Measurements from ENCODE around the gene STMN3. TPM values are rescaled to one million over a fixed set of nuclear protein-coding genes. Genes with fewer than 3 reads are reported as not detected.
"Not testable (repeated sequence)": the region's sequence is repeated elsewhere in the genome, so short reads cannot be mapped to it uniquely, and the experiment has no call there.

STMN3 gene
- total RNA-seq, 2 donors from 2014 or later, result 5.7 to 10.1 TPM

GRCh38 chr20:63639093-63639975, 13.9 kb downstream of the STMN3 start:
- H3K4me3 ChIP-seq, result peak overlapping the region in 1 of 2 donors; percentile 41
- TF ChIP-seq, protein P1, sequence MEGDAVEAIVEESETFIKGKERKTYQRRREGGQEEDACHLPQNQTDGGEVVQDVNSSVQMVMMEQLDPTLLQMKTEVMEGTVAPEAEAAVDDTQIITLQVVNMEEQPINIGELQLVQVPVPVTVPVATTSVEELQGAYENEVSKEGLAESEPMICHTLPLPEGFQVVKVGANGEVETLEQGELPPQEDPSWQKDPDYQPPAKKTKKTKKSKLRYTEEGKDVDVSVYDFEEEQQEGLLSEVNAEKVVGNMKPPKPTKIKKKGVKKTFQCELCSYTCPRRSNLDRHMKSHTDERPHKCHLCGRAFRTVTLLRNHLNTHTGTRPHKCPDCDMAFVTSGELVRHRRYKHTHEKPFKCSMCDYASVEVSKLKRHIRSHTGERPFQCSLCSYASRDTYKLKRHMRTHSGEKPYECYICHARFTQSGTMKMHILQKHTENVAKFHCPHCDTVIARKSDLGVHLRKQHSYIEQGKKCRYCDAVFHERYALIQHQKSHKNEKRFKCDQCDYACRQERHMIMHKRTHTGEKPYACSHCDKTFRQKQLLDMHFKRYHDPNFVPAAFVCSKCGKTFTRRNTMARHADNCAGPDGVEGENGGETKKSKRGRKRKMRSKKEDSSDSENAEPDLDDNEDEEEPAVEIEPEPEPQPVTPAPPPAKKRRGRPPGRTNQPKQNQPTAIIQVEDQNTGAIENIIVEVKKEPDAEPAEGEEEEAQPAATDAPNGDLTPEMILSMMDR (IDR thresholded peaks at IDR 0.05), result no peak
- H3K27me3 ChIP-seq, result no peaks in the 10 kb centered on the region
- H3K9me3 ChIP-seq, result no peaks in the 10 kb centered on the region
- DNase-seq (ENCODE audit: low spot score), result no peak
- peak overlapping the region; percentile 62 to 67 for H3K27ac ChIP-seq
- peaks cover 0 to 23% of the 10 kb centered on the region in 2 donors for H3K4me1 ChIP-seq
- no peaks in the 10 kb centered on the region for H3K36me3 ChIP-seq

- TF ChIP-seq, protein P1 (IDR thresholded peaks at IDR 0.05), result no peak
Observed at GRCh38 chr20:63636752-63637628, 16.2 kb downstream of the STMN3 start.

DNA sequence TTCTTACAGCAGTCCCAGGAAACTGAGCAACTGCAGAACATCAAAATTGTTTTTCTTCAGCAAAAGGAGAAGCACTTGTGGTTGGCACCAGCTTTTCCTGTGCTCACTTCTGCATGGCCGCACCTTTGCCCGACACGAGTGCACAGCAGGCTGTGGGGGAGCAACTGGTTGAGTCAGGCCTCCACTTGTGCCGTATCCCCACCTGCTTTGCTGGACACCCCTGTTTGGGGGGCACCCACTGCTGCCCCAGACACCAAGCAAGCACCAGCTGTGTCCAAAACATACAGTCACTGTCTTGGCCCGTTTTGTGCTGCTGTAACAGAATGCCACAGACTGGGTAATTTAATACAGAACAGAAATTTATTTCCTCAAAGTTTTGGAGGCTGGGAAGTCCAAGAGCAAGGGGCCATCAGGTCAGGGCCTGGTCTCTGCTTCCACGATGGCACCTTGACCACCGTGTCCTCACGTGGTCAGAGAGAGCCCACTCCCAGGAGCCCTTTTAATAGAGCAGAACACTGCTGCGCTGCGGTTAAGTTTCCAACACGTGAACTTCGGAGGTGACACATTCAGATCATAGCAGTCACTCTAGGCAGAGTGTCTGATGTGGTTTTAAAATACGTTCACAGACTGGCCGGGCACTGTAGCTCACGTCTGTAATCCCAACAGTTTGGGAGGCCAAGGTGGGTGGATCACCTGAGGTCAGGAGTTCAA, 17.6 kb downstream of the STMN3 start:
- TF ChIP-seq, protein P1 (IDR thresholded peaks at IDR 0.05), result no peak
- no peak overlapping the region for H3K27ac ChIP-seq
- no peaks in the 10 kb centered on the region for H3K36me3 ChIP-seq
- DNase-seq (ENCODE audit: low spot score), result no peak
- H3K9me3 ChIP-seq, result no peaks in the 10 kb centered on the region
- H3K4me1 ChIP-seq, result peaks cover 0 to 16% of the 10 kb centered on the region in 2 donors
- no peak overlapping the region for H3K4me3 ChIP-seq
- no peaks in the 10 kb centered on the region for H3K27me3 ChIP-seq

More at GRCh38 chr20:63636752-63637628, 16.2 kb downstream of the STMN3 start:
- Histone ChIP-seq H3K4me3 (no peak overlapping the region), H3K4me1 (peaks cover 0 to 13% of the 10 kb centered on the region in 2 donors), H3K9me3 (no peaks in the 10 kb centered on the region), H3K27ac (no peak overlapping the region), H3K36me3 (no peaks in the 10 kb centered on the region), H3K27me3 (no peaks in the 10 kb centered on the region)
- no peak for DNase-seq (ENCODE audit: low spot score)

DNA sequence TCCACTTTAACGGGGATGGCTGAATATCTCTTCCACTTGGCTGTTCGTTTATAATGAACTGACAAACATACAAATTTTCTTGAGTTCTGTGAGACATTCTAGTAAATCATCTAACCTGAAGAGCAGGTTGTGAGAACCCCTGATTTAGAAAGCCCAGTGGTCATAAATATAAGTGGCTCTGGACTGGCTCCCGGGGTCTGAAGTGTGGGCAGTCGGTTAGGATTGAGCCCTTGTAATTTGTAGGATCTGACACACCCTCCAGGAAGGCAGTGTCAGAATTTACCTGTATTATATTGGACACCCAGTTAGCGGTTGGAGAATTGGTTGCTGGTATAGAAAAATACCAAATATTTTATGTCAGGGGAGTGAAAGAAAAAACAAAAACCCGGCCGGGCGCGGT, 19.5 kb downstream of the STMN3 start:
- no peak overlapping the region for H3K4me3 ChIP-seq
- no peak for DNase-seq (ENCODE audit: low spot score)
- no peaks in the 10 kb centered on the region for H3K36me3 ChIP-seq
- H3K9me3 ChIP-seq, result no peaks in the 10 kb centered on the region
- H3K27ac ChIP-seq, result no peak overlapping the region
- no peaks in the 10 kb centered on the region for H3K27me3 ChIP-seq
- H3K4me1 ChIP-seq, result peaks cover 0 to 15% of the 10 kb centered on the region in 2 donors
- TF ChIP-seq, protein P1 (IDR thresholded peaks at IDR 0.05), result no peak

- H3K9me3 ChIP-seq; H3K36me3 ChIP-seq; H3K27me3 ChIP-seq; DNase-seq (ENCODE audit: low spot score); H3K4me3 ChIP-seq: not testable (repeated sequence)
- peak overlapping the region; percentile 29 for H3K27ac ChIP-seq
- peaks cover 0 to 25% of the 10 kb centered on the region in 2 donors for H3K4me1 ChIP-seq
Observed at GRCh38 chr20:63631426-63631825, 21.8 kb downstream of the STMN3 start.

GRCh38 chr20:63630956-63631355, 22.3 kb downstream of the STMN3 start:
- Histone ChIP-seq H3K4me1 (peaks cover 0 to 27% of the 10 kb centered on the region in 2 donors), H3K27ac (peak overlapping the region; percentile 29)
- not testable (repeated sequence) for H3K9me3 ChIP-seq; H3K36me3 ChIP-seq; DNase-seq (ENCODE audit: low spot score); H3K27me3 ChIP-seq; H3K4me3 ChIP-seq

All from right atrium auricular region (tissue), 2 donors.